IMR-90 (cell line): ENCODE results near the gene MAP6. TPM values are rescaled to one million over a fixed set of nuclear protein-coding genes. Genes with fewer than 3 reads are reported as not detected.

Source experiments
- ATAC-seq: fragments of 200-7000 bp; cut with Tn5 transposase; 2 replicates; pipeline ENCODE4 v1.9.1; 2020; ENCODE audit warnings: low read depth, mild to moderate bottlenecking, moderate library complexity
- BruUV-seq: library from RNA; stranded (reverse); fragments of 400-500 nt; replicated peaks from 2 replicates; lab custom pipeline; 2021; lab: Mats Ljungman, UMichigan
- CTCF ChIA-PET: fragments of 300-600 bp; formaldehyde crosslinking; extraction: SDS; loops from one replicate; lab custom pipeline; 2021; ENCODE audit warnings: antibody characterized with exemption; lab: Yijun Ruan, JAX
- POLR2A ChIA-PET: fragments of 300-600 bp; sonication (Branson Sonifier 250); formaldehyde crosslinking; loops from one replicate; lab custom pipeline; 2022; ENCODE audit warnings: antibody characterized with exemption; ENCODE audit not compliant: unreplicated experiment; lab: Charles Lee
- DNase-seq: peaks from one replicate; pipeline ENCODE4 v3.0.0; 2013
- H2AFZ ChIP-seq: replicated peaks from 2 replicates; pipeline ENCODE3; 2013; ENCODE audit warnings: low read length, mild to moderate bottlenecking; ENCODE audit not compliant: poor library complexity
- H2AK5ac ChIP-seq: 2 replicates; pipeline ENCODE4 v1.6.1; 2013; ENCODE audit warnings: low read depth, low read length, inconsistent platforms
- H2AK9ac ChIP-seq: replicated peaks from 2 replicates; pipeline ENCODE3; 2013; ENCODE audit warnings: mild to moderate bottlenecking, low read depth, low read length, moderate library complexity; ENCODE audit not compliant: poor library complexity
- H2BK120ac ChIP-seq: 2 replicates; pipeline ENCODE4 v1.6.1; 2013; ENCODE audit warnings: low read depth, low read length, inconsistent platforms
- H2BK15ac ChIP-seq: 3 replicates; pipeline ENCODE4 v1.6.1; 2013; ENCODE audit warnings: low read depth, low read length, inconsistent platforms
- H2BK20ac ChIP-seq: 2 replicates; pipeline ENCODE4 v1.6.1; 2013; ENCODE audit warnings: low read depth, mild to moderate bottlenecking, inconsistent platforms, low read length, moderate library complexity
- H2BK5ac ChIP-seq: 2 replicates; pipeline ENCODE4 v1.6.1; 2013; ENCODE audit warnings: mild to moderate bottlenecking, low read depth, low read length, inconsistent platforms; ENCODE audit not compliant: poor library complexity, severe bottlenecking
- H3K14ac ChIP-seq: replicated peaks from 2 replicates; pipeline ENCODE4 v1.6.1; 2013; ENCODE audit warnings: low read depth, low read length, inconsistent platforms
- H3K18ac ChIP-seq: 2 replicates; pipeline ENCODE4 v1.6.1; 2013; ENCODE audit warnings: low read depth, low read length, control low read depth
- H3K23ac ChIP-seq: 2 replicates; pipeline ENCODE4 v1.6.1; 2013; ENCODE audit warnings: low read depth, low read length, inconsistent platforms
- H3K27ac ChIP-seq: 2 replicates; pipeline ENCODE4 v1.5.1; 2013; ENCODE audit warnings: mild to moderate bottlenecking, control low read depth, low read length; ENCODE audit not compliant: insufficient read depth
- H3K27me3 ChIP-seq: 2 replicates; pipeline ENCODE4 v1.6.1; 2013; ENCODE audit warnings: low read length; ENCODE audit not compliant: control insufficient read depth, insufficient read depth
- H3K36me3 ChIP-seq: 2 replicates; pipeline ENCODE4 v1.6.1; 2013; ENCODE audit warnings: low read length, mixed read lengths; ENCODE audit not compliant: control insufficient read depth, insufficient read depth
- H3K4ac ChIP-seq: 2 replicates; pipeline ENCODE4 v1.6.1; 2013; ENCODE audit warnings: low read depth, low read length, inconsistent platforms
- H3K4me1 ChIP-seq: 2 replicates; pipeline ENCODE4 v1.6.1; 2013; ENCODE audit warnings: low read length, mixed read lengths; ENCODE audit not compliant: control insufficient read depth, insufficient read depth
- H3K4me2 ChIP-seq: 2 replicates; pipeline ENCODE4 v1.6.1; 2013; ENCODE audit warnings: low read depth, mild to moderate bottlenecking, control low read depth, low read length, moderate library complexity
- H3K4me3 ChIP-seq: 2 replicates; pipeline ENCODE4 v1.5.1; 2013; ENCODE audit warnings: low read depth, mild to moderate bottlenecking, control low read depth, low read length, moderate library complexity; ENCODE audit not compliant: insufficient read depth
- H3K56ac ChIP-seq: 2 replicates; pipeline ENCODE4 v1.6.1; 2013; ENCODE audit warnings: low read length, inconsistent platforms; ENCODE audit not compliant: insufficient read depth; ENCODE audit errors: extremely low read depth
- H3K79me1 ChIP-seq, 2 experiments: 2 replicates each; pipeline ENCODE4 v1.6.1; 2013; ENCODE audit warnings: low read length in 2 of 2, inconsistent platforms in 1 of 2, low read depth in 1 of 2
- H3K9ac ChIP-seq: 2 replicates; pipeline ENCODE4 v1.6.1; 2013; ENCODE audit warnings: low read depth, low read length, control low read depth
- H3K9me1 ChIP-seq: 2 replicates; pipeline ENCODE4 v1.6.1; 2013; ENCODE audit warnings: low read length, inconsistent platforms; ENCODE audit not compliant: insufficient read depth
- H3K9me3 ChIP-seq: 2 replicates; pipeline ENCODE4 v1.6.1; 2013; ENCODE audit warnings: low read length; ENCODE audit not compliant: control insufficient read depth, insufficient read depth
- H4K20me1 ChIP-seq: 2 replicates; pipeline ENCODE4 v1.6.1; 2013; ENCODE audit warnings: low read length, inconsistent platforms; ENCODE audit not compliant: insufficient read depth
- H4K5ac ChIP-seq: 2 replicates; pipeline ENCODE4 v1.6.1; 2013; ENCODE audit warnings: mild to moderate bottlenecking, low read depth, low read length, control low read depth
- H4K8ac ChIP-seq, 2 experiments: 2 replicates each; pipeline ENCODE4 v1.6.1; 2013; ENCODE audit warnings: low read depth in 2 of 2, low read length in 2 of 2, control low read depth in 1 of 2, inconsistent platforms in 1 of 2
- H4K91ac ChIP-seq: 2 replicates; pipeline ENCODE4 v1.6.1; 2013; ENCODE audit warnings: low read depth, low read length, inconsistent platforms; ENCODE audit not compliant: insufficient read depth
- CEBPB ChIP-seq: IDR thresholded peaks from 2 replicates; pipeline ENCODE4 v1.6.1; 2012; ENCODE audit warnings: low read depth, low read length, improper control_type of control experiment
- POLR2A ChIP-seq: IDR thresholded peaks from 2 replicates; pipeline ENCODE4 v1.6.1; 2012; ENCODE audit warnings: mild to moderate bottlenecking, low read depth, low read length
- dilution Hi-C: fragments of 300-500 bp; cut with HindIII; formaldehyde crosslinking; loops from one replicate; pipeline ENCODE4 v1.14.3; 2018; ENCODE audit warnings: low sequenced_read_pairs; ENCODE audit not compliant: unreplicated experiment
- in situ Hi-C: fragments of 300-500 bp; cut with MboI; formaldehyde crosslinking; loops from 3 replicates; pipeline ENCODE4 v1.14.3; 2019; ENCODE audit warnings: low sequenced_read_pairs, inconsistent platforms, mixed read lengths
- intact Hi-C: fragments of 100-400 bp; cut with micrococcal nuclease; formaldehyde crosslinking; loops from 2 replicates; pipeline ENCODE4 v1.10.0; 2022
- polyA plus RNA-seq, 3 experiments: library from polyadenylated mRNA; depleted of rRNA; stranded (reverse); fragments of >200 nt; gene quantifications; 2 replicates each; pipeline ENCODE4 v1.2.3, GENCODE V29; 2012; ENCODE audit warnings: low replicate concordance in 1 of 3
- total RNA-seq: library from RNA; depleted of rRNA; stranded (reverse); fragments of >200 nt; gene quantifications from 2 replicates; pipeline ENCODE4 v1.2.3, GENCODE V29; 2012

The MAP6 gene
- total and polyA plus RNA-seq, 2 of the 4 experiments (the other 2 are of a cell fraction) = 3.0 to 3.4 TPM

DNA sequence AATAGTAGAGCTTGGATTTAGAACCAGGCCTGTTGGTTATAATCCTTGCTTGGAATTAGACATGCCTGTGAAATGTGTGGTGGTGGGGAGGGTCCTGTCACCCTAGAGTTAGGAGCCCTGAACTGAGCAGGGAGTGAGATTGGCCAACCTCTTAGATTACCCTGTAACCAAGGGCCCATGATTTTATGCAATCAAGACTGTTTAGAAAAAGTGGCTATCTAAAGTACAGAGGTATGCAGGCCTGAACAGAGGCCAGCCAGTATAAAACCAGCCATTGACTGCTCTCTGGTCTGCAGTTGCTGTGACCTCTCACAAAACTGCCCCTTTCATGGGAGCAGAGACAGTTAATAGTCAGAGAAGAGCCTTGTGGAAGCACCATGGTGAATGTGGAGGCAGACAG lies 70.6 kb downstream of the MAP6 start:
- Histone ChIP-seq H4K8ac (0 out of 4 replicates have a peak overlapping the region, but pooled peaks of 1 of the 2 experiments have one; percentile 3), H3K9me3 (no peaks in the 10 kb centered on the region), H2BK20ac (peak overlapping the region; percentile 3; the same call in 1 of the 2 replicates), H3K56ac (no peak overlapping the region), H2AK9ac (no peak overlapping the region), H2AFZ (no peak overlapping the region), H2BK5ac (peak overlapping the region; percentile 3), H3K4me2 (no peak overlapping the region; the same call in 1 of the 2 replicates), H3K27me3 (peaks cover 6% of the 10 kb centered on the region; the same call in 1 of the 2 replicates), H2BK15ac (no peak overlapping the region), H4K91ac (0 out of 2 replicates have a peak overlapping the region, but pooled peaks have one; percentile 28), H3K14ac (0 out of 2 replicates have a peak overlapping the region, but pooled peaks have one; percentile 35), H4K20me1 (no peaks in the 10 kb centered on the region), H3K9ac (no peak overlapping the region), H3K4ac (no peak overlapping the region), H3K4me1 (peaks cover 10% of the 10 kb centered on the region), H3K9me1 (peaks cover 12% of the 10 kb centered on the region), H3K27ac (peak overlapping the region; percentile 2; the same call in 1 of the 2 replicates), H2AK5ac (no peak overlapping the region), H3K23ac (0 out of 2 replicates have a peak overlapping the region, but pooled peaks have one; percentile 11), H3K18ac (peak overlapping the region; percentile 46; the same call in 1 of the 2 replicates), H3K4me3 (no peak overlapping the region), H3K36me3 (no peaks in the 10 kb centered on the region), H3K79me1 (no peaks in the 10 kb centered on the region), H2BK120ac (peak overlapping the region; percentile 61; the same call in 1 of the 2 replicates), H4K5ac (0 out of 2 replicates have a peak overlapping the region, but pooled peaks have one; percentile 13)
- dilution Hi-C loops (no loop called here), in situ Hi-C loops (no loop called here), intact Hi-C loops (no loop called here)
- CTCF ChIA-PET = interaction anchor here (1.2 to 1.8 kb wide), 2 partner anchors 20 to 210 kb away, joined by 3 to 4 read pairs; no protein-coding TSS in a partner anchor
- peak; percentile 90 for ATAC-seq
- DNase-seq = peak; percentile 35
- POLR2A ChIA-PET = no interaction called here
- TF ChIP-seq CEBPB = peak; percentile 43; the same call in 1 of the 2 replicates
- no peak for TF ChIP-seq POLR2A
- no TSS peak for BruUV-seq
